ENCODE results near the gene PZP.

DNA sequence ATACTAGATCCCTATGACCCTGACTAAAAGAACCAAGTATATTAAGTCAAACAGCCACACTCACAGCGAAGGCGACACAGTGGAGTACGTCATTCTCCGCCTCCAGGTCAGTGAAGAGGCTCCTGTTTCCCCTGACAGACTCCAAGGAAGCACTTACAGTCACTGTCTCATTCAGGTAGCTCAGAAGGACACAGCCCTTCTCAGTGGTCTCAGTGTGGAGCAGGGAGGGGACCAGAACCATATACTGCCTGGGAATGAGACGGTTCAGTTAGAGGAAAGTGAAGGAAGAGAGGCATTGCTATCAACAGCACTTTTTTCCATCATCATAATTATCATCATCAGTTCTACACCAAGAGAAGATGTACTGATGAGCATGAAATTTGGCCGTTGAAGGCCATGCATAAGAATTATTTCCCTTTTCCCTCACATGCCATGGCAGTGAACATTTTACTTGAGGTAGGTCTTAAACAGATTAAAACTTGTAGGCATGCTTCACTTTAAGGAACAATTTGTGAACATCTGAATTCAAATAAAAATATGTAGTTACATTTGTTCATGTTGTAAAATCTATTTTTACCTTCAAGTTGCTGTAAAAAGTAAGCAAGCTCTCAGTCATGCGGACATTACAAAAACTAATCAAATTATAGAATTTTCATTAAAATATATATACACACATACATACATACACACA is 94.8 kb downstream of the PZP start:
- TF ChIP-seq, protein P1, sequence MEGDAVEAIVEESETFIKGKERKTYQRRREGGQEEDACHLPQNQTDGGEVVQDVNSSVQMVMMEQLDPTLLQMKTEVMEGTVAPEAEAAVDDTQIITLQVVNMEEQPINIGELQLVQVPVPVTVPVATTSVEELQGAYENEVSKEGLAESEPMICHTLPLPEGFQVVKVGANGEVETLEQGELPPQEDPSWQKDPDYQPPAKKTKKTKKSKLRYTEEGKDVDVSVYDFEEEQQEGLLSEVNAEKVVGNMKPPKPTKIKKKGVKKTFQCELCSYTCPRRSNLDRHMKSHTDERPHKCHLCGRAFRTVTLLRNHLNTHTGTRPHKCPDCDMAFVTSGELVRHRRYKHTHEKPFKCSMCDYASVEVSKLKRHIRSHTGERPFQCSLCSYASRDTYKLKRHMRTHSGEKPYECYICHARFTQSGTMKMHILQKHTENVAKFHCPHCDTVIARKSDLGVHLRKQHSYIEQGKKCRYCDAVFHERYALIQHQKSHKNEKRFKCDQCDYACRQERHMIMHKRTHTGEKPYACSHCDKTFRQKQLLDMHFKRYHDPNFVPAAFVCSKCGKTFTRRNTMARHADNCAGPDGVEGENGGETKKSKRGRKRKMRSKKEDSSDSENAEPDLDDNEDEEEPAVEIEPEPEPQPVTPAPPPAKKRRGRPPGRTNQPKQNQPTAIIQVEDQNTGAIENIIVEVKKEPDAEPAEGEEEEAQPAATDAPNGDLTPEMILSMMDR (IDR thresholded peaks at IDR 0.05; ENCODE audit: insufficient read depth, low read depth, low read length): no peak
- no peak for TF ChIP-seq EZH2 (IDR thresholded peaks at IDR 0.05; ENCODE audit: insufficient read depth, low read length)

Measured in astrocyte (in vitro differentiated cells and primary cell).